GM12865 (cell line): ENCODE results near the gene SPATA17.

Source experiments
- DNase-seq: peaks from one replicate; pipeline ENCODE4 v3.0.0; 2010; ENCODE audit warnings: low read depth
- H3K4me3 ChIP-seq: 2 replicates; pipeline ENCODE4 v1.5.1; 2011; ENCODE audit warnings: mild to moderate bottlenecking, low read depth, low read length, control low read depth
- TF ChIP-seq, protein P1 (sequence below): IDR thresholded peaks from 2 replicates; pipeline ENCODE4 v1.5.1; 2011; ENCODE audit warnings: low read length, control low read depth, low read depth, inconsistent platforms; ENCODE audit not compliant: insufficient read depth; ENCODE audit errors: missing control alignments

Gene SPATA17

GRCh38 chr1:217642455-217642854, 11.3 kb downstream of the SPATA17 start:
- H3K4me3 ChIP-seq = no peak overlapping the region
- DNase-seq = no peak
- TF ChIP-seq, protein P1, sequence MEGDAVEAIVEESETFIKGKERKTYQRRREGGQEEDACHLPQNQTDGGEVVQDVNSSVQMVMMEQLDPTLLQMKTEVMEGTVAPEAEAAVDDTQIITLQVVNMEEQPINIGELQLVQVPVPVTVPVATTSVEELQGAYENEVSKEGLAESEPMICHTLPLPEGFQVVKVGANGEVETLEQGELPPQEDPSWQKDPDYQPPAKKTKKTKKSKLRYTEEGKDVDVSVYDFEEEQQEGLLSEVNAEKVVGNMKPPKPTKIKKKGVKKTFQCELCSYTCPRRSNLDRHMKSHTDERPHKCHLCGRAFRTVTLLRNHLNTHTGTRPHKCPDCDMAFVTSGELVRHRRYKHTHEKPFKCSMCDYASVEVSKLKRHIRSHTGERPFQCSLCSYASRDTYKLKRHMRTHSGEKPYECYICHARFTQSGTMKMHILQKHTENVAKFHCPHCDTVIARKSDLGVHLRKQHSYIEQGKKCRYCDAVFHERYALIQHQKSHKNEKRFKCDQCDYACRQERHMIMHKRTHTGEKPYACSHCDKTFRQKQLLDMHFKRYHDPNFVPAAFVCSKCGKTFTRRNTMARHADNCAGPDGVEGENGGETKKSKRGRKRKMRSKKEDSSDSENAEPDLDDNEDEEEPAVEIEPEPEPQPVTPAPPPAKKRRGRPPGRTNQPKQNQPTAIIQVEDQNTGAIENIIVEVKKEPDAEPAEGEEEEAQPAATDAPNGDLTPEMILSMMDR = no peak

- TF ChIP-seq, protein P1 = no peak
- DNase-seq = no peak
- H3K4me3 ChIP-seq = no peak overlapping the region
Measured at GRCh38 chr1:217647791-217648190, 16.6 kb downstream of the SPATA17 start.

DNA sequence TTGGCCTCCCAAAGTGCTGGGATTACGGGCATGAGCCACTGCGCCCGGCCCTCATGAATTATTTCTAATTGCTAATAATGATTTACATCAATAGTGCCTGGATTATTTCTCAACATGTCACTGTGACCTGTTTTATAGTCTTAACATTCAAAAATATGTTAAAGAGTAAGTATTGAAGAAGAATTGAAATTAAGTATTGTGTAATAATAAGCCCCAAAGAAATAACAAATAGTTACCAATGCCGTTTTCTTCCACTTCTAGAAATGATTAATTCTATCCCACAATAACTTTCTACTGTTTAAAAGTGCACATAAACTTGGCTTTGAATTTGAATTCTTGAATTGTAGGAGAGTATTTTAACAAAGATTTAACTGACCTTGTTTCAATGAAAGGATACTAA, 19.5 kb downstream of the SPATA17 start:
- TF ChIP-seq, protein P1 = no peak
- no peak for DNase-seq
- no peak overlapping the region for H3K4me3 ChIP-seq

DNA sequence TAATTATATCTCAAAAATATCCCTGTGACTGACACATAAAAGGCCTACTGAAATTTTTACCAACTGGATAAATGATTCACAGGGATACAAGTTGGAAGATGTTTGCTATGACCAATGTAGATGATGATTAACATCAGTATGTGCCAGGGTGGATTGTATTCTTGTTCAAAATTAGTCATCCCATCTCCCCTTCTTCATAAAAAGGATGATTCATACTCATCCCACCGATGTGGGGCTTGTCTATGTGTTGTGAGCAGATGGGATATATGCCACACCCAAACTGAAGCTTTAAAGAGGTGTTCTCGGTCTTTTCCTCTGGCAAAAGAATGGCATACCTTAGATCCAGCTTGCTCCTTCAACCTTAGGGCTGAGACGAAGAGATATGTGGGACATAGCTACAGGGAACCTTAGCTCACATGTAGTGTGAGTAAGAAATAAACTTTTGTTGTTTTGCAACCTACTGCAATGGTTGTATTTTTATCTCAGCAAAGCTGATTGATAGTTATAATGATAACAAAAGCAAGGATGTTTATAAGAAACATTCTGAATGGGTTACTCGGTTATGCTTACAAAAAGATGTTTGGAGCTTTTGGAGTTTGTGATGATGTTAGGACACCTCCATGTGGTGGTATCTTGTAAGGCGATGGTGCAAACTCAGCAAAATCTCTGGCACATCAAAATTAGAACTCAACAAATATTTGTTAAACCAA, 29.4 kb downstream of the SPATA17 start:
- DNase-seq = peak; percentile 31
- no peak overlapping the region for H3K4me3 ChIP-seq
- TF ChIP-seq, protein P1 = peak; percentile 46

DNA sequence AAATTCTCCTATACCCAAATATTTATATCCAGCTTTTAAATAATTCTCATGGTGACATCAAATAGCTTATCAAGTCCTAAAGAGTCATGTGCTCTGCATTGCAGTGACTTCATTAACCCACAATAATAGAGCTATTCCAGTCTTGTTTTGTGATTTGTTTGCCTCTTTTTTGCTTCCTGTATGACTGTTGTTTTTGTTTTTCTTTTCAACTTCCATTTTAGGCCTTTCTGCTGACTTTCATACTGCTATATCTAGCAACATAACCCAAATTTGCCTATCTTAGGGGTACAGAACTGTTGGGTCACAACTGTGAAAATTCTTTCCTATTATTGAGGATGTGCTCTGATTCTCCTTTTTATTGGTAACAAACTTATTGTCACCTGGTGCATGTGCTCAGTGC, 30.3 kb downstream of the SPATA17 start:
- TF ChIP-seq, protein P1 = no peak
- no peak overlapping the region for H3K4me3 ChIP-seq
- no peak for DNase-seq

DNA sequence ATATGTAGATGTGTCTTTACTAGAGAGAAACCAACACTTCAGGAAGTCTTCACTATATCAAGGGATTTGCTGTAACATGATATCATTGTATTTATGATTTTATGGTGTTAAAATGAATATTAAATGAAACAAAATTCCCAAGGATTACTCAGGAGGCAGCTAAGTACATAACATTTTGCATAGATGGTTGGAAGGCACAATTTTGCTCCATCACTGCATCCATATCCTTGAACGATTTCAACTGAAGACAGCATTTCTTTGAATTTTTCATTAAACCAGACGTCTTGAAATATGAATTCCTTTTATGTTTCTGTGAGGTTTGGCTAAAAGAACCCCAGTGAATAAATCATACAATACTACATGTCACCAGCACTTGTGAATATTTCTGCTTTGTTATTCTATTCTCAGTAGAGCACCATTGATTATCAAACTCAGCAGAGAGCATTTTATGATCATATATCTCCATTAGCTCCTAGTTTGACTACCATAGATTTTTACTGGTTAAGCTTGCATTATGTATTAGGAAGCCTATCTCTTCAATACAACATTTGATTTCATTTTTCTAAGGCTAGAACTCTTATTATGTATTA, 37.3 kb downstream of the SPATA17 start:
- DNase-seq = no peak
- H3K4me3 ChIP-seq = no peak overlapping the region
- TF ChIP-seq, protein P1 = no peak

DNA sequence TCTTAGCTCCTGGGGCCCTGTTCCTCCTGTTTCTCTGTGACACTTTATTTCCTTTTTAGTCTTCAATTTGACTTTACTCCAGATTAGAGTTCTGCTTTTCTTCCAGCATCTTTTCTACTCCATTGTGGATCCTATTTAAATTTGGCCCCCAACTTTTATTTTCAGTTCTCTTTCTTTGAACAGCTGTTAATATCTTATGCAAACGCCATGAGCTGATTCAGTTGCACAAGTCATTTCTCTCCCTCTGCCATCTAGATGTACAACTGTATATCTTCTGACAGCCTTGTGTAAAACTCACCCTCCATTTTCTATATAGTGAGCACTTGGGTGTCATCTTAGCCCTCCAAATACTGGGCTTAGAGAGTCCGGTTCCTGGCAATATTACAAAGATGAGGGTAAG, 42.2 kb downstream of the SPATA17 start:
- no peak for DNase-seq

More for the DNA sequence above, 42.2 kb downstream of the SPATA17 start:
- TF ChIP-seq, protein P1 = no peak
- H3K4me3 ChIP-seq = no peak overlapping the region
